OCI-LY7 (cell line): ENCODE measurements around the gene PRR16.

Experiments
- CTCF ChIP-seq: fragments of 200-600 bp; sonication (generic); conservative IDR thresholded peaks from 2 replicates; pipeline ENCODE4 v1.5.1; 2014; ENCODE audit warnings: mild to moderate bottlenecking, antibody characterized with exemption, low read length, moderate library complexity, mixed read lengths
- EZH2phosphoT487 ChIP-seq: fragments of 200-600 bp; sonication (generic); IDR thresholded peaks from 2 replicates; pipeline ENCODE4 v1.6.1; 2018; ENCODE audit warnings: low read depth, borderline replicate concordance, mild to moderate bottlenecking, mixed run types, antibody characterized with exemption, low read length, moderate library complexity, mixed read lengths

GRCh38 chr5:120717381-120717780, 253.3 kb downstream of the PRR16 start:
- no peak for TF ChIP-seq CTCF
- no peak for TF ChIP-seq EZH2phosphoT487
